H1 (cell line): Measurements from ENCODE around the gene SPRN. TPM values are rescaled to one million over a fixed set of nuclear protein-coding genes. Genes with fewer than 3 reads are reported as not detected.

Experiments
- CTCF ChIA-PET: fragments of 300-600 bp; sonication (Branson Sonifier 250); formaldehyde crosslinking; loops from one replicate; lab custom pipeline; 2021; ENCODE audit not compliant: partially characterized antibody; lab: Charles Lee
- POLR2A ChIA-PET: fragments of 300-600 bp; sonication (Branson Sonifier 250); formaldehyde crosslinking; loops from one replicate; lab custom pipeline; 2021; ENCODE audit warnings: inconsistent platforms; ENCODE audit not compliant: partially characterized antibody; lab: Charles Lee
- DNase-seq, 2 experiments: peaks; one replicate each; pipeline versions ENCODE4 v3.0.0 to v3.0.0-alpha.2; 2010 to 2022; ENCODE audit warnings: low spot score in 2 of 2, low read depth in 1 of 2, mixed read lengths in 1 of 2
- FAIRE-seq: peaks from 2 replicates; lab custom pipeline; 2011; peaks lifted over from hg19 to GRCh38; lab: Jason Lieb, UNC
- H2AFZ ChIP-seq: 2 replicates; pipeline ENCODE4 v1.8.1; 2012; ENCODE audit warnings: low read length, inconsistent platforms
- H2AK5ac ChIP-seq: 2 replicates; pipeline ENCODE4 v1.6.1; 2013; ENCODE audit warnings: low read depth, low read length
- H2BK120ac ChIP-seq: replicated peaks from 2 replicates; pipeline ENCODE3; 2013; ENCODE audit warnings: low read depth, low read length, inconsistent platforms
- H2BK12ac ChIP-seq: 2 replicates; pipeline ENCODE4 v1.6.1; 2013; ENCODE audit warnings: low read depth, low read length
- H2BK15ac ChIP-seq: 2 replicates; pipeline ENCODE4 v1.6.1; 2013; ENCODE audit warnings: low read length
- H2BK20ac ChIP-seq: 2 replicates; pipeline ENCODE4 v1.6.1; 2013; ENCODE audit warnings: low read length
- H2BK5ac ChIP-seq: 2 replicates; pipeline ENCODE4 v1.6.1; 2013; ENCODE audit warnings: low read depth, low read length
- H3K14ac ChIP-seq: 2 replicates; pipeline ENCODE4 v1.6.1; 2013; ENCODE audit warnings: inconsistent platforms; ENCODE audit not compliant: insufficient read length
- H3K18ac ChIP-seq: 2 replicates; pipeline ENCODE4 v1.6.1; 2013; ENCODE audit warnings: low read length; ENCODE audit errors: extremely low read depth
- H3K23ac ChIP-seq: 2 replicates; pipeline ENCODE4 v1.6.1; 2013; ENCODE audit warnings: inconsistent platforms; ENCODE audit not compliant: insufficient read length
- H3K23me2 ChIP-seq: 2 replicates; pipeline ENCODE4 v1.6.1; 2013; ENCODE audit warnings: low read depth, low read length
- H3K27ac ChIP-seq: 2 replicates; pipeline ENCODE4 v1.6.1; 2011; ENCODE audit warnings: low read depth, low read length, inconsistent platforms
- H3K27me3 ChIP-seq, 4 experiments: replicated peaks in 1 of 4; 1 replicate in 1 of 4; 2 replicates in 3 of 4; pipeline versions ENCODE4 v1.6.1 to v1.8.1; 2011 to 2013; ENCODE audit warnings: low read length in 3 of 4, mild to moderate bottlenecking in 3 of 4, inconsistent platforms in 2 of 4, mixed read lengths in 2 of 4, moderate library complexity in 1 of 4; ENCODE audit not compliant: control insufficient read depth in 3 of 4, insufficient read depth in 3 of 4; ENCODE audit errors: extremely low read depth in 1 of 4
- H3K36me3 ChIP-seq, 4 experiments: 2 replicates each; pipeline versions ENCODE4 v1.6.1 to v1.8.1; 2011 to 2013; ENCODE audit warnings: mild to moderate bottlenecking in 4 of 4, low read length in 3 of 4, moderate library complexity in 2 of 4, control low read depth in 1 of 4, inconsistent platforms in 1 of 4; ENCODE audit not compliant: insufficient read depth in 4 of 4, control insufficient read depth in 2 of 4
- H3K4ac ChIP-seq: replicated peaks from 2 replicates; pipeline ENCODE3; 2013; ENCODE audit warnings: low read length, low read depth, mixed read lengths, inconsistent platforms; ENCODE audit not compliant: insufficient read length
- H3K4me1 ChIP-seq, 4 experiments: replicated peaks in 1 of 4; 1 replicate in 1 of 4; 2 replicates in 3 of 4; pipeline versions ENCODE4 v1.6.1 to v1.8.1; 2011 to 2013; ENCODE audit warnings: low read length in 3 of 4, inconsistent platforms in 2 of 4, mixed read lengths in 1 of 4; ENCODE audit not compliant: insufficient read depth in 4 of 4, control insufficient read depth in 3 of 4
- H3K4me2 ChIP-seq, 2 experiments: 2 replicates each; pipeline versions ENCODE4 v1.6.1 to v1.8.1; 2011 to 2013; ENCODE audit warnings: low read depth in 2 of 2, low read length in 2 of 2, control low read depth in 1 of 2, inconsistent platforms in 1 of 2, mild to moderate bottlenecking in 1 of 2; ENCODE audit not compliant: insufficient read depth in 1 of 2
- H3K4me3 ChIP-seq, 4 experiments: fragments of 200-600, 300-600 bp in 1 of 4; sonication (generic), shearing (Covaris generic), sonication (Bioruptor Twin) in 1 of 4; 2 replicates each; pipeline versions ENCODE4 v1.5.1 to v1.8.1; 2011 to 2016; ENCODE audit warnings: low read length in 4 of 4, low read depth in 3 of 4, control low read depth in 2 of 4, inconsistent platforms in 2 of 4, mild to moderate bottlenecking in 2 of 4, mixed read lengths in 1 of 4, moderate library complexity in 1 of 4; ENCODE audit not compliant: insufficient read depth in 2 of 4; ENCODE audit errors: extremely low read depth in 1 of 4
- H3K56ac ChIP-seq: replicated peaks from 2 replicates; pipeline ENCODE3; 2013; ENCODE audit warnings: low read depth, mild to moderate bottlenecking, mixed read lengths, low read length, inconsistent platforms; ENCODE audit not compliant: insufficient read length
- H3K79me1 ChIP-seq: 2 replicates; pipeline ENCODE4 v1.6.1; 2013; ENCODE audit warnings: low read depth, low read length, control low read depth
- H3K79me2 ChIP-seq, 2 experiments: 2 replicates each; pipeline versions ENCODE4 v1.6.1 to v1.8.1; 2012 to 2013; ENCODE audit warnings: low read length in 2 of 2, mild to moderate bottlenecking in 2 of 2, inconsistent platforms in 1 of 2; ENCODE audit not compliant: insufficient read depth in 2 of 2, control insufficient read depth in 1 of 2
- H3K9ac ChIP-seq, 4 experiments: replicated peaks in 1 of 4; 1 replicate in 1 of 4; 2 replicates in 3 of 4; pipeline versions ENCODE4 v1.6.1 to v1.8.1; 2011 to 2013; ENCODE audit warnings: low read depth in 3 of 4, low read length in 3 of 4, control low read depth in 2 of 4, mild to moderate bottlenecking in 2 of 4, moderate library complexity in 2 of 4, inconsistent platforms in 1 of 4; ENCODE audit errors: extremely low read depth in 1 of 4
- H3K9me3 ChIP-seq, 2 experiments: 2 replicates each; pipeline versions ENCODE4 v1.6.1 to v1.8.1; 2012 to 2013; ENCODE audit warnings: mild to moderate bottlenecking in 2 of 2, moderate library complexity in 2 of 2, control low read depth in 1 of 2, inconsistent platforms in 1 of 2, low read depth in 1 of 2, low read length in 1 of 2, mixed read lengths in 1 of 2; ENCODE audit not compliant: insufficient read depth in 2 of 2
- H4K20me1 ChIP-seq, 2 experiments: replicated peaks in 1 of 2; 2 replicates each; pipeline versions ENCODE3 to v1.8.1; 2011 to 2013; ENCODE audit warnings: inconsistent platforms in 2 of 2, low read length in 2 of 2, mild to moderate bottlenecking in 1 of 2; ENCODE audit not compliant: insufficient read depth in 2 of 2, control insufficient read depth in 1 of 2
- H4K5ac ChIP-seq: 2 replicates; pipeline ENCODE4 v1.6.1; 2013; ENCODE audit warnings: low read length, low read depth, mixed read lengths, inconsistent platforms; ENCODE audit not compliant: insufficient read length
- H4K8ac ChIP-seq: 2 replicates; pipeline ENCODE4 v1.8.0; 2013; ENCODE audit warnings: mild to moderate bottlenecking, moderate library complexity, low read length, inconsistent platforms; ENCODE audit not compliant: insufficient read depth; ENCODE audit errors: extremely low read depth
- H4K91ac ChIP-seq: replicated peaks from 2 replicates; pipeline ENCODE3; 2013; ENCODE audit warnings: low read length, mixed read lengths, inconsistent platforms; ENCODE audit not compliant: insufficient read length
- BRCA1 ChIP-seq: IDR thresholded peaks from 2 replicates; pipeline ENCODE4 v1.6.1; 2012; ENCODE audit warnings: low read depth, low read length, improper control_type of control experiment
- CBX8 ChIP-seq: fragments of 300-800, 300-1000 bp; sonication (generic); IDR thresholded peaks from 2 replicates; pipeline ENCODE4 v1.7.1; 2016; ENCODE audit warnings: low read depth, low read length, borderline replicate concordance
- CHD1 ChIP-seq: IDR thresholded peaks from 2 replicates; pipeline ENCODE4 v1.6.1; 2012; ENCODE audit warnings: low read depth, low read length, improper control_type of control experiment
- CHD2 ChIP-seq: IDR thresholded peaks from 2 replicates; pipeline ENCODE4 v1.6.1; 2012; ENCODE audit warnings: low read length, improper control_type of control experiment
- CREB1 ChIP-seq: IDR thresholded peaks from 2 replicates; pipeline ENCODE4 v1.6.1; 2012; ENCODE audit warnings: inconsistent platforms
- FOSL1 ChIP-seq: IDR thresholded peaks from 2 replicates; pipeline ENCODE4 v1.6.1; 2011; ENCODE audit warnings: mild to moderate bottlenecking, low read depth, low read length, moderate library complexity; ENCODE audit not compliant: insufficient read depth
- GTF2F1 ChIP-seq: IDR thresholded peaks from 2 replicates; pipeline ENCODE4 v1.6.1; 2012; ENCODE audit warnings: low read depth, low read length, improper control_type of control experiment, borderline replicate concordance
- HDAC2 ChIP-seq, 2 experiments: fragments of 300-600 bp in 1 of 2; sonication (generic) in 1 of 2; IDR thresholded peaks; 2 replicates each; pipeline ENCODE4 v1.6.1; 2011 to 2012; ENCODE audit warnings: low read depth in 2 of 2, low read length in 2 of 2, mild to moderate bottlenecking in 2 of 2, moderate library complexity in 2 of 2, borderline replicate concordance in 1 of 2, inconsistent platforms in 1 of 2
- JUN ChIP-seq: IDR thresholded peaks from 2 replicates; pipeline ENCODE4 v1.6.1; 2011; ENCODE audit warnings: low read depth, mild to moderate bottlenecking, improper control_type of control experiment, low read length
- JUND ChIP-seq: IDR thresholded peaks from 2 replicates; pipeline ENCODE4 v1.6.1; 2011; ENCODE audit warnings: mild to moderate bottlenecking, improper control_type of control experiment, low read length
- MAFK ChIP-seq: IDR thresholded peaks from 2 replicates; pipeline ENCODE4 v1.6.1; 2012; ENCODE audit warnings: low read depth, mild to moderate bottlenecking, improper control_type of control experiment, low read length
- PHF8 ChIP-seq: fragments of 200-600 bp; sonication (generic); conservative IDR thresholded peaks from 2 replicates; pipeline ENCODE4 v1.7.1; 2012; ENCODE audit warnings: low read depth, mild to moderate bottlenecking, inconsistent platforms, low read length, moderate library complexity
- SIX5 ChIP-seq: IDR thresholded peaks from 2 replicates; pipeline ENCODE4 v1.6.1; 2011; ENCODE audit warnings: mild to moderate bottlenecking, low read depth, low read length
- SP1 ChIP-seq: IDR thresholded peaks from 2 replicates; pipeline ENCODE4 v1.6.1; 2011; ENCODE audit warnings: low read depth, low read length
- TAF1 ChIP-seq: IDR thresholded peaks from 2 replicates; pipeline ENCODE4 v1.6.1; 2011; ENCODE audit warnings: mild to moderate bottlenecking, low read depth, low read length
- WGBS, 2 experiments: shearing (Covaris generic) in 1 of 2; methylation state at CpG; one replicate each; pipeline versions ENCODE4 v1.1.6 to v1.1.7; 2013 to 2015; ENCODE audit warnings: low lambda C conversion rate in 2 of 2, mixed read lengths in 2 of 2, inconsistent platforms in 1 of 2, low coverage in 1 of 2, missing lambda C conversion rate in 1 of 2; ENCODE audit not compliant: insufficient replicate concordance in 2 of 2, insufficient coverage in 1 of 2, insufficient read length in 1 of 2; ENCODE audit errors: extremely low coverage in 1 of 2, missing lambda C conversion rate in 1 of 2; 5-methylcytosine and 5-hydroxymethylcytosine counted together
- polyA plus RNA-seq, 7 experiments: library from polyadenylated mRNA; depleted of rRNA in 3 of 7; stranded (reverse) in 5 of 7; unstranded in 2 of 7; fragments of >200 nt in 5 of 7; fragments of 200-250 nt in 2 of 7; gene quantifications; 1 replicate in 5 of 7; 2 replicates in 1 of 7; 4 replicates in 1 of 7; pipeline versions ENCODE4 v1.2.1 to v1.2.3, GENCODE V29; 2011 to 2013; ENCODE audit warnings: missing spikeins in 2 of 7, mixed read lengths in 2 of 7
- total RNA-seq: library from RNA; stranded (reverse); fragmentation: NEBNext Ultra II Directional; extraction: Animal tissue kit (Norgen Biotek cat#: 25700); gene quantifications from 2 replicates; pipeline ENCODE4 v1.2.1, GENCODE V29; 2021

SPRN gene
- total and polyA plus RNA-seq, 2 of the 8 experiments (the other 6 are each of a cell fraction or from before 2014, with no cell fraction given) = 0.23 to 0.24 TPM

GRCh38 chr10:133471300-133472109 is 47.1 kb upstream of the SPRN start:
- no peaks in the 10 kb centered on the region for H4K20me1 ChIP-seq
- no peak overlapping the region for H4K91ac ChIP-seq
- H4K5ac ChIP-seq = no peak overlapping the region
- TF ChIP-seq GTF2F1 = no peak
- TF ChIP-seq BRCA1 = no peak
- no peak for TF ChIP-seq TAF1
- TF ChIP-seq SP1 = no peak
- TF ChIP-seq SIX5 = no peak
- no peak for TF ChIP-seq JUN
- no peak for TF ChIP-seq HDAC2 (IDR thresholded peaks at IDR 0.05; ENCODE audit: borderline replicate concordance in 1 of 2, low read depth in 2 of 2, low read length in 2 of 2)
- no peak for TF ChIP-seq CREB1
- no peak for TF ChIP-seq FOSL1
- no peak for TF ChIP-seq JUND
- TF ChIP-seq CBX8 = no peak
- TF ChIP-seq MAFK = no peak
- TF ChIP-seq CHD2 = no peak
- no peak for TF ChIP-seq CHD1
- no peak for TF ChIP-seq PHF8

More at GRCh38 chr10:133471300-133472109, 47.1 kb upstream of the SPRN start:
- Histone ChIP-seq H3K36me3 (no peaks in the 10 kb centered on the region), H3K79me1 (no peaks in the 10 kb centered on the region), H2BK15ac (no peak overlapping the region), H3K9me3 (peaks cover 65 to 83% of the 10 kb centered on the region in 2 experiments), H3K23ac (no peak overlapping the region), H3K18ac (no peak overlapping the region), H3K9ac (no peak overlapping the region), H2BK120ac (no peak overlapping the region), H3K23me2 (no peaks in the 10 kb centered on the region), H3K14ac (no peak overlapping the region), H2AK5ac (no peak overlapping the region), H2BK5ac (no peak overlapping the region), H3K4ac (no peak overlapping the region), H3K4me1 (no peaks in the 10 kb centered on the region), H3K56ac (no peak overlapping the region), H4K8ac (no peak overlapping the region), H2BK20ac (no peak overlapping the region), H3K4me2 (no peak overlapping the region), H2BK12ac (no peak overlapping the region), H3K4me3 (no peak overlapping the region), H3K27me3 (no peaks in the 10 kb centered on the region), H2AFZ (no peak overlapping the region), H3K27ac (no peak overlapping the region), H3K79me2 (no peaks in the 10 kb centered on the region)
- ChIA-PET CTCF (no interaction called here), POLR2A (no interaction called here)
- 67% methylated on average over 7 of the region's 7 CpGs; no CpG with 5 or more reads in 1 of the 2 experiments for WGBS, 2 experiments
- DNase-seq (no peak), FAIRE-seq (no peak)
